ENCODE data around the gene ZFAND2B. TPM values are rescaled to one million over a fixed set of nuclear protein-coding genes. Genes with fewer than 3 reads are reported as not detected.

Gene ZFAND2B
- total RNA-seq, 1 donor from 2014 or later, result 29.7 TPM

- no peak for DNase-seq (ENCODE audit: low read depth)
- TF ChIP-seq, protein P1, sequence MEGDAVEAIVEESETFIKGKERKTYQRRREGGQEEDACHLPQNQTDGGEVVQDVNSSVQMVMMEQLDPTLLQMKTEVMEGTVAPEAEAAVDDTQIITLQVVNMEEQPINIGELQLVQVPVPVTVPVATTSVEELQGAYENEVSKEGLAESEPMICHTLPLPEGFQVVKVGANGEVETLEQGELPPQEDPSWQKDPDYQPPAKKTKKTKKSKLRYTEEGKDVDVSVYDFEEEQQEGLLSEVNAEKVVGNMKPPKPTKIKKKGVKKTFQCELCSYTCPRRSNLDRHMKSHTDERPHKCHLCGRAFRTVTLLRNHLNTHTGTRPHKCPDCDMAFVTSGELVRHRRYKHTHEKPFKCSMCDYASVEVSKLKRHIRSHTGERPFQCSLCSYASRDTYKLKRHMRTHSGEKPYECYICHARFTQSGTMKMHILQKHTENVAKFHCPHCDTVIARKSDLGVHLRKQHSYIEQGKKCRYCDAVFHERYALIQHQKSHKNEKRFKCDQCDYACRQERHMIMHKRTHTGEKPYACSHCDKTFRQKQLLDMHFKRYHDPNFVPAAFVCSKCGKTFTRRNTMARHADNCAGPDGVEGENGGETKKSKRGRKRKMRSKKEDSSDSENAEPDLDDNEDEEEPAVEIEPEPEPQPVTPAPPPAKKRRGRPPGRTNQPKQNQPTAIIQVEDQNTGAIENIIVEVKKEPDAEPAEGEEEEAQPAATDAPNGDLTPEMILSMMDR (conservative IDR thresholded peaks at IDR 0.05; ENCODE audit: low read depth, low read length), result no peak
Observed at GRCh38 chr2:219169930-219170654, 36.5 kb upstream of the ZFAND2B start, which contains the start of gene SLC23A3. TSS of gene SLC23A3 (minus strand) at chr2:219170029. CDS start at chr2:219169984, 45 bp downstream.

GRCh38 chr2:219171231-219171651 is 35.3 kb upstream of the ZFAND2B start:
- DNase-seq (ENCODE audit: low read depth), result peak; percentile 91
- TF ChIP-seq, protein P1 (conservative IDR thresholded peaks at IDR 0.05; ENCODE audit: low read depth, low read length), result peak; percentile 77
- no peak overlapping the region for H3K4me3 ChIP-seq (ENCODE audit: low read depth, low read length)

More at GRCh38 chr2:219169930-219170654, 36.5 kb upstream of the ZFAND2B start, which contains the start of gene SLC23A3:
- no peak within 1 kb of the TSS for H3K4me3 ChIP-seq (ENCODE audit: low read depth, low read length)

DNA sequence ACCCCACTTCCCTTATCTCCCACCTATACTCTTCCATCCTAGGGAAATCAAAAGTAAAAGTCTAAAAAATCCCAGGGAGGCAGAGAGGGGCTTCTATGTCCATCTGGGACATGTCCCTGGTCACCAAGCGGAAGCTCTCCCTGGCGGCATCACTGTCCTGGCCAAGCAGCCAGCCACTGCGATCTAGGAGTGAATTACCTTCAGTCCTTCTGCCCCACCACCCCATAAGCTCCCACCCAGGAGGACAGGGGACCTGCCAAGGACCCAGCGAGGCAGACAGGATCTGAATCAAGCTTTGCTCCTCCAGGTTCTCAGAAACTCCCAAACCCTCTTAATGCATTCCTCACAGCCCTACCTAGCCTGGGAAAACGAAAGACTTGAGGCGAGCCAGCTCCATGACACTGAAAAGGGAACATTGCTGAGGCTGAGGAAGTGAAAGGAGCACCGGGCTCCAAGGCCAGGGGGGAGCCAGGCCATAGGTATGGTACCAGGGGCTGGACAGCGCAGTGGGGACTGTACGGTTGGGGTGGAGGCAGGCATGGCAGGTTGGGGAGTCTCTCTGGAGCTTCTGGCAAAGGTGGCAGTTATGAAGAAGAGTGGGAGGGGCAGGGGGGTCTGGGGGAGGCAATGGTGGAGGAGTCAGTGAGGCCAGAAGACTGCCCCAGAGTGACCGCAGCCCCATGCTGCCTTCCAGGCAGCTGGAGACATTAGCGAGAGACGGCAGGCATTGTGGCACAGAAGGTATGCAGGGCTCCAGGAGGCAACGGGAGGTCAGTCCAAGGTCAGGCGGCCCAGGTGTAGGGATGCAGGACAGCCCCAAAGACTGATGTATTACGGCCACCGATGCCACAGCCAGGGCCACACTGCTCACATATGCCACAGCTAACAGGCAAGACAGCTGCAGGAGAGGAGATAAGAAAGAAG is 34.1 kb upstream of the ZFAND2B start:
- no peak overlapping the region for H3K4me3 ChIP-seq (ENCODE audit: low read depth, low read length)
- TF ChIP-seq, protein P1 (conservative IDR thresholded peaks at IDR 0.05; ENCODE audit: low read depth, low read length), result no peak
- DNase-seq (ENCODE audit: low read depth), result no peak

DNA sequence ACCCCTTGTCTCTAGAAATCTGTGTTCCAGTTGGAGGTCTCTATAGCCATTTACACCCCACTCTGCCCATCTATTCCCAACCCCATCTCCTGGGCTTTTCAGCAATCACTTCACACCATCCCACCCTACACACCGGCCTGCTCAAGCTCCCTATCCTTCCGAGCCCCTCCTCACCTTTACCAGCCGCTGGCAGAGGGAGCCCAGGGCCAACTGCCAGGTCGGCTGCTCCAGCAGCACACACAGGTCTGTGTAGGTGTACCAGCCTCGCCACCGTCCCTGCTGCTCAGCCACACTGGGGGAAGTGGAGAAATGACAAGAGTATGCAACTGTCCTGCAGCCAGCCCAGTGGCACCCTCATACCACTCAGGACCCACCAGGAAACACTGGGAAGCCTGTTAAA is 33.4 kb upstream of the ZFAND2B start:
- TF ChIP-seq, protein P1 (conservative IDR thresholded peaks at IDR 0.05; ENCODE audit: low read depth, low read length), result no peak
- no peak for DNase-seq (ENCODE audit: low read depth)
- H3K4me3 ChIP-seq (ENCODE audit: low read depth, low read length), result no peak overlapping the region

- H3K4me3 ChIP-seq (ENCODE audit: low read depth, low read length), result peak overlapping the region; percentile 40
- TF ChIP-seq, protein P1 (conservative IDR thresholded peaks at IDR 0.05; ENCODE audit: low read depth, low read length), result no peak
- DNase-seq (ENCODE audit: low read depth), result no peak
Observed at GRCh38 chr2:219174146-219174545, 32.4 kb upstream of the ZFAND2B start.

- DNase-seq (ENCODE audit: low read depth), result no peak
- TF ChIP-seq, protein P1 (conservative IDR thresholded peaks at IDR 0.05; ENCODE audit: low read depth, low read length), result no peak
- H3K4me3 ChIP-seq (ENCODE audit: low read depth, low read length), result peak overlapping the region; percentile 40
Observed at GRCh38 chr2:219174801-219175200, 31.8 kb upstream of the ZFAND2B start.

All from epithelial cell of proximal tubule (primary cell).